Measurements from ENCODE around the gene TBC1D2.
"Not testable (repeated sequence)": the region's sequence is repeated elsewhere in the genome, so short reads cannot be mapped to it uniquely, and the experiment has no call there.

TBC1D2 gene

GRCh38 chr9:98255578-98256296, at the start of gene TBC1D2:
TSS of gene TBC1D2 (minus strand) at chr9:98255649. CDS start at chr9:98255541, 108 bp downstream.
- DNase-seq (ENCODE audit: low read depth in 2 of 2), result peak; percentile 79 to 80

- DNase-seq (ENCODE audit: low read depth in 2 of 2), result no peak
Observed at GRCh38 chr9:98304381-98304780, 48.9 kb upstream of the TBC1D2 start.

GRCh38 chr9:98303633-98304125, 48.2 kb upstream of the TBC1D2 start:
- no peak for DNase-seq (ENCODE audit: low read depth in 2 of 2)

- no peak for DNase-seq (ENCODE audit: low read depth in 2 of 2)
Observed at GRCh38 chr9:98302938-98303632, 47.6 kb upstream of the TBC1D2 start.

GRCh38 chr9:98302150-98302549, 46.7 kb upstream of the TBC1D2 start:
- DNase-seq (ENCODE audit: low read depth in 2 of 2), result no peak

GRCh38 chr9:98300611-98301010, 45.2 kb upstream of the TBC1D2 start:
- DNase-seq (ENCODE audit: low read depth in 2 of 2), result no peak

- DNase-seq (ENCODE audit: low read depth in 2 of 2), result no peak
Observed at GRCh38 chr9:98298476-98298875, 43.0 kb upstream of the TBC1D2 start.

GRCh38 chr9:98295824-98296223, 40.4 kb upstream of the TBC1D2 start:
- no peak for DNase-seq (ENCODE audit: low read depth in 2 of 2)

- DNase-seq (ENCODE audit: low read depth in 2 of 2), result no peak
Observed at GRCh38 chr9:98291820-98292219, 36.4 kb upstream of the TBC1D2 start.

- no peak for DNase-seq (ENCODE audit: low read depth in 2 of 2)
Observed at GRCh38 chr9:98290411-98290810, 35.0 kb upstream of the TBC1D2 start.

- no peak for DNase-seq (ENCODE audit: low read depth in 2 of 2)
Observed at GRCh38 chr9:98289614-98290201, 34.3 kb upstream of the TBC1D2 start.

- no peak for DNase-seq (ENCODE audit: low read depth in 2 of 2)
Observed at GRCh38 chr9:98288881-98289280, 33.4 kb upstream of the TBC1D2 start.

GRCh38 chr9:98287384-98287783, 31.9 kb upstream of the TBC1D2 start:
- no peak for DNase-seq (ENCODE audit: low read depth in 2 of 2)

GRCh38 chr9:98285446-98285845, 30.0 kb upstream of the TBC1D2 start:
- DNase-seq (ENCODE audit: low read depth in 2 of 2), result no peak

- no peak for DNase-seq (ENCODE audit: low read depth in 2 of 2)
Observed at GRCh38 chr9:98284754-98285153, 29.3 kb upstream of the TBC1D2 start.

GRCh38 chr9:98283143-98283542, 27.7 kb upstream of the TBC1D2 start:
- not testable (repeated sequence) for DNase-seq (ENCODE audit: low read depth in 2 of 2)

GRCh38 chr9:98281281-98281680, 25.8 kb upstream of the TBC1D2 start:
- no peak for DNase-seq (ENCODE audit: low read depth in 2 of 2)

- DNase-seq (ENCODE audit: low read depth in 2 of 2), result no peak
Observed at GRCh38 chr9:98280574-98280973, 25.1 kb upstream of the TBC1D2 start.

- DNase-seq (ENCODE audit: low read depth in 2 of 2), result no peak
Observed at GRCh38 chr9:98280162-98280561, 24.7 kb upstream of the TBC1D2 start.

- no peak for DNase-seq (ENCODE audit: low read depth in 2 of 2)
Observed at GRCh38 chr9:98276907-98277469, 21.5 kb upstream of the TBC1D2 start.

- no peak for DNase-seq (ENCODE audit: low read depth in 2 of 2)
Observed at GRCh38 chr9:98275159-98275558, 19.7 kb upstream of the TBC1D2 start.

GRCh38 chr9:98272083-98272482, 16.6 kb upstream of the TBC1D2 start:
- DNase-seq (ENCODE audit: low read depth in 2 of 2), result no peak

All from fibroblast of skin of left biceps (primary cell).